ENCODE data around the gene TMCO1. TPM values are rescaled to one million over a fixed set of nuclear protein-coding genes. Genes with fewer than 3 reads are reported as not detected.

The TMCO1 gene
- total and polyA plus RNA-seq, 2 of the 13 experiments (the other 11 are each of a cell fraction or from before 2014, with no cell fraction given) = 106 to 119 TPM

DNA sequence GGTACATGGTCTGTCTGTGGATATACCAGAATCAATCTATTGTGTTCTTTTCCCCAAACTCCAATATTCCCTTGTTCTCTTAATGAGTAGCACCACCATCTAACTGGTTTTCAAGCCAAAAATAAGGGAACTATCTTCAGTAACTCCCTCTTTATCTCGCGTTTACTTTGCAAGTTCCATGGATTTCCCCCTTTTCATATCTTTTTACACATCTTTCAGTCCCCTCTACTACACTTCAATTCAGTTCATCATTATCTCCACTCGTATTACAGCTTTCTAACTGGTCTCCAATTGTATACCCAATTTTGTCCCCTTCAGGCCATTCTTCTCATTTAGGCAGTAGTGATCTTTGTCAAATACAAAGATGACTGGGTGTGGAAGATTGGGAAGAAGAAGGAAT is 4.1 kb upstream of the TMCO1 start:
- Histone ChIP-seq H2AFZ (ENCODE audit: low read length) (no peak overlapping the region), H3K9me3 (ENCODE audit: low read length) (no peaks in the 10 kb centered on the region), H3K9ac (ENCODE audit: insufficient read depth, low read depth, low read length) (no peak overlapping the region), H3K4me3 (replicated peaks in 1 of 3; ENCODE audit: insufficient read depth in 1 of 3, low read depth in 2 of 3, low read length in 3 of 3) (no peak overlapping the region), H3K36me3 (replicated peaks in 1 of 2; ENCODE audit: control insufficient read depth in 1 of 2, insufficient read depth in 2 of 2, low read length in 2 of 2) (no peaks in the 10 kb centered on the region), H3K4me1 (ENCODE audit: insufficient read depth, low read length) (peaks cover 20% of the 10 kb centered on the region), H3K4me2 (ENCODE audit: low read depth, low read length) (no peak overlapping the region), H3K27ac (ENCODE audit: extremely low read length, insufficient read depth, low read length) (no peak overlapping the region), H4K20me1 (ENCODE audit: insufficient read depth, low read length) (no peaks in the 10 kb centered on the region), H3K79me2 (ENCODE audit: insufficient read depth, low read length) (peaks cover 15% of the 10 kb centered on the region), H3K27me3 (ENCODE audit: control insufficient read depth in 1 of 2, insufficient read depth in 2 of 2, low read length in 2 of 2) (no peaks in the 10 kb centered on the region; a peak in 1 of 5 replicates)
- FAIRE-seq (no peak), DNase-seq (ENCODE audit: low spot score) (no peak), ATAC-seq (no peak)
- 94% methylated on average over 3 of the region's 3 CpGs for WGBS (ENCODE audit: low lambda C conversion rate)
- ChIA-PET CTCF (ENCODE audit: low intra/inter-chr PET ratio, low total read pairs) (no interaction called here), POLR2A (no interaction called here)
- in situ Hi-C loops (cut with HindIII; ENCODE audit: extremely low pct_ligation_motif_present, low pct_unique_long_range_greater_than_20kb) = no loop called here
- BruUV-seq (replicated peaks) = no TSS peak
- intact Hi-C loops (cut with micrococcal nuclease; ENCODE audit: unreplicated experiment) = no loop called here
- no peak for TF ChIP-seq ZFAT (CRISPR knock-in tag; conservative IDR thresholded peaks at IDR 0.05)
- TF ChIP-seq PRMT3 (CRISPR knock-in tag; IDR thresholded peaks at IDR 0.05; ENCODE audit: borderline replicate concordance, low read depth) = no peak
- TF ChIP-seq, protein P1, sequence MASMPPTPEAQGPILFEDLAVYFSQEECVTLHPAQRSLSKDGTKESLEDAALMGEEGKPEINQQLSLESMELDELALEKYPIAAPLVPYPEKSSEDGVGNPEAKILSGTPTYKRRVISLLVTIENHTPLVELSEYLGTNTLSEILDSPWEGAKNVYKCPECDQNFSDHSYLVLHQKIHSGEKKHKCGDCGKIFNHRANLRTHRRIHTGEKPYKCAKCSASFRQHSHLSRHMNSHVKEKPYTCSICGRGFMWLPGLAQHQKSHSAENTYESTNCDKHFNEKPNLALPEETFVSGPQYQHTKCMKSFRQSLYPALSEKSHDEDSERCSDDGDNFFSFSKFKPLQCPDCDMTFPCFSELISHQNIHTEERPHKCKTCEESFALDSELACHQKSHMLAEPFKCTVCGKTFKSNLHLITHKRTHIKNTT (CRISPR knock-in tag; IDR thresholded peaks at IDR 0.05) = no peak
- TF ChIP-seq, protein P2, sequence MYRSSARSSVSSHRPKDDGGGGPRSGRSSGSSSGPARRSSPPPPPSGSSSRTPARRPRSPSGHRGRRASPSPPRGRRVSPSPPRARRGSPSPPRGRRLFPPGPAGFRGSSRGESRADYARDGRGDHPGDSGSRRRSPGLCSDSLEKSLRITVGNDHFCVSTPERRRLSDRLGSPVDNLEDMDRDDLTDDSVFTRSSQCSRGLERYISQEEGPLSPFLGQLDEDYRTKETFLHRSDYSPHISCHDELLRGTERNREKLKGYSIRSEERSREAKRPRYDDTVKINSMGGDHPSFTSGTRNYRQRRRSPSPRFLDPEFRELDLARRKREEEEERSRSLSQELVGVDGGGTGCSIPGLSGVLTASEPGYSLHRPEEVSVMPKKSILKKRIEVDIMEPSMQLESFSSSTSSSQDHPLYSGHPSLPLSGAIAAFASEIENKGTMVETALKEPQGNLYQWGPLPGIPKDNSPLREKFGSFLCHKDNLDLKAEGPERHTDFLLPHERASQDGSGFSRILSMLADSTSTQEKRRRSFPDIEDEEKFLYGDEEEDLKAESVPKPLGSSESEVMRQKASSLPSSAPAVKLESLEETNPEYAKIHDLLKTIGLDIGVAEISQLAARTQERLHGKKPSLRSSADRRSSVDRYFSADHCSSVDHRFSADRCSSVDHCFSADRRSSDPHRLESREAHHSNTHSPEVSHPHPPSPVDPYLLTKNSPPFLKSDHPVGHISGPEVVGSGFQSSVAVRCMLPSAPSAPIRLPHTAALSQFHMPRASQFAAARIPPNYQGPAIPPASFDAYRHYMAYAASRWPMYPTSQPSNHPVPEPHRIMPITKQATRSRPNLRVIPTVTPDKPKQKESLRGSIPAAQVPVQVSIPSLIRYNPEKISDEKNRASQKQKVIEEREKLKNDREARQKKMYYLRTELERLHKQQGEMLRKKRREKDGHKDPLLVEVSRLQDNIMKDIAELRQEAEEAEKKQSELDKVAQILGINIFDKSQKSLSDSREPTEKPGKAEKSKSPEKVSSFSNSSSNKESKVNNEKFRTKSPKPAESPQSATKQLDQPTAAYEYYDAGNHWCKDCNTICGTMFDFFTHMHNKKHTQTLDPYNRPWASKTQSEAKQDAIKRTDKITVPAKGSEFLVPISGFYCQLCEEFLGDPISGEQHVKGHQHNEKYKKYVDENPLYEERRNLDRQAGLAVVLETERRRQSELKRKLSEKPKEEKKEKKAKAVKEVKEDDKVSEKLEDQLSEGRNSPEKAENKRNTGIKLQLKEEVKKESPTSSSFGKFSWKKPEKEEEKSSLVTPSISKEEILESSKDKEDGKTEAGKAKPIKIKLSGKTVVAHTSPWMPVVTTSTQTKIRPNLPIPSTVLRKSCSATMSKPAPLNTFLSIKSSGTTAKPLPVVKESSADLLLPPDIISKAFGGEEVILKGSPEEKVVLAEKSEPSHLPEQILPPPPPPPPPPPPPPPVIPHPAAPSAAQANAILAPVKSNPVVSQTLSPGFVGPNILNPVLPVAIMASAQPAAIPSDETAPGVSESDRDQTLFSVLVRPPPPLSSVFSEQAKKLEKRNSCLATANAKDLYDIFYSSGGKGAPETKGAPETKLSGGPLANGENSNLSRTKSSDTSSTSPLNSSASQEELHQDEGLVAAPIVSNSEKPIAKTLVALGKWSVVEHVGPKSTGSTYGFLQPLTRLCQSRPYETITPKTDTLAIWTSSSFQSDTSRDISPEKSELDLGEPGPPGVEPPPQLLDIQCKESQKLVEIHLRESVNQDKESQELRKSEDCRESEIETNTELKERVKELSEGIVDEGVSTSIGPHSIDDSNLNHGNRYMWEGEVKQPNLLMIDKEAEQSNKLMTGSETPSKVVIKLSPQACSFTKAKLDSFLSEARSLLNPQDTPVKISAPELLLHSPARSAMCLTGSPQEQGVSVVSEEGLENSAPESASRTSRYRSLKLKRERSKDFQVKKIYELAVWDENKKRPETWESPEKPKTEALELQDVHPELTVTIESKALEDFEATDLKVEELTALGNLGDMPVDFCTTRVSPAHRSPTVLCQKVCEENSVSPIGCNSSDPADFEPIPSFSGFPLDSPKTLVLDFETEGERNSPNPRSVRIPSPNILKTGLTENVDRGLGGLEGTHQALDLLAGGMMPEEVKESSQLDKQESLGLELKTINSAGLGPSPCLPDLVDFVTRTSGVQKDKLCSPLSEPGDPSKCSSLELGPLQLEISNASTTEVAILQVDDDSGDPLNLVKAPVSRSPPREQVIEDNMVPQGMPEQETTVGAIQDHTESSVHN (CRISPR knock-in tag; IDR thresholded peaks at IDR 0.05) = no peak
- TF ChIP-seq SETDB1 (CRISPR knock-in tag; IDR thresholded peaks at IDR 0.05; ENCODE audit: borderline replicate concordance) = no peak
- TF ChIP-seq, protein P3, sequence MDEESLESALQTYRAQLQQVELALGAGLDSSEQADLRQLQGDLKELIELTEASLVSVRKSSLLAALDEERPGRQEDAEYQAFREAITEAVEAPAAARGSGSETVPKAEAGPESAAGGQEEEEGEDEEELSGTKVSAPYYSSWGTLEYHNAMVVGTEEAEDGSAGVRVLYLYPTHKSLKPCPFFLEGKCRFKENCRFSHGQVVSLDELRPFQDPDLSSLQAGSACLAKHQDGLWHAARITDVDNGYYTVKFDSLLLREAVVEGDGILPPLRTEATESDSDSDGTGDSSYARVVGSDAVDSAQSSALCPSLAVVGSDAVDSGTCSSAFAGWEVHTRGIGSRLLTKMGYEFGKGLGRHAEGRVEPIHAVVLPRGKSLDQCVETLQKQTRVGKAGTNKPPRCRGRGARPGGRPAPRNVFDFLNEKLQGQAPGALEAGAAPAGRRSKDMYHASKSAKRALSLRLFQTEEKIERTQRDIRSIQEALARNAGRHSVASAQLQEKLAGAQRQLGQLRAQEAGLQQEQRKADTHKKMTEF (CRISPR knock-in tag; IDR thresholded peaks at IDR 0.05) = no peak
- no peak for TF ChIP-seq ZMAT3 (CRISPR knock-in tag; conservative IDR thresholded peaks at IDR 0.05)
- no peak for TF ChIP-seq KLF6 (CRISPR knock-in tag; IDR thresholded peaks at IDR 0.05)
- no peak for TF ChIP-seq RELA (CRISPR knock-in tag; IDR thresholded peaks at IDR 0.05)
- no peak for TF ChIP-seq TBX2 (CRISPR knock-in tag; IDR thresholded peaks at IDR 0.05; ENCODE audit: borderline replicate concordance)
- no peak for TF ChIP-seq ZNF781 (CRISPR knock-in tag; IDR thresholded peaks at IDR 0.05; ENCODE audit: borderline replicate concordance, not compliant biosample characterization)
- no peak for TF ChIP-seq GFI1 (CRISPR knock-in tag; IDR thresholded peaks at IDR 0.05; ENCODE audit: borderline replicate concordance)
- TF ChIP-seq, protein P4, sequence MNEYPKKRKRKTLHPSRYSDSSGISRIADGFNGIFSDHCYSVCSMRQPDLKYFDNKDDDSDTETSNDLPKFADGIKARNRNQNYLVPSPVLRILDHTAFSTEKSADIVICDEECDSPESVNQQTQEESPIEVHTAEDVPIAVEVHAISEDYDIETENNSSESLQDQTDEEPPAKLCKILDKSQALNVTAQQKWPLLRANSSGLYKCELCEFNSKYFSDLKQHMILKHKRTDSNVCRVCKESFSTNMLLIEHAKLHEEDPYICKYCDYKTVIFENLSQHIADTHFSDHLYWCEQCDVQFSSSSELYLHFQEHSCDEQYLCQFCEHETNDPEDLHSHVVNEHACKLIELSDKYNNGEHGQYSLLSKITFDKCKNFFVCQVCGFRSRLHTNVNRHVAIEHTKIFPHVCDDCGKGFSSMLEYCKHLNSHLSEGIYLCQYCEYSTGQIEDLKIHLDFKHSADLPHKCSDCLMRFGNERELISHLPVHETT (CRISPR knock-in tag; conservative IDR thresholded peaks at IDR 0.05) = no peak

Measured in HepG2 (cell line).